Mucosa of stomach (tissue), 1 donor: ENCODE measurements around the gene TRIM77.
"Not testable (repeated sequence)": the region's sequence is repeated elsewhere in the genome, so short reads cannot be mapped to it uniquely, and the experiment has no call there.

Source experiments
- H3K27me3 ChIP-seq: one replicate; pipeline ENCODE4 v1.7.0; 2013; ENCODE audit warnings: mild to moderate bottlenecking, low read length; ENCODE audit not compliant: control insufficient read depth, insufficient read depth
- H3K36me3 ChIP-seq: one replicate; pipeline ENCODE4 v1.7.0; 2013; ENCODE audit warnings: low read length; ENCODE audit not compliant: control insufficient read depth, insufficient read depth
- H3K4me1 ChIP-seq: one replicate; pipeline ENCODE4 v1.7.0; 2013; ENCODE audit warnings: mild to moderate bottlenecking, low read length; ENCODE audit not compliant: control insufficient read depth, insufficient read depth
- H3K4me3 ChIP-seq: one replicate; pipeline ENCODE4 v1.7.0; 2013; ENCODE audit warnings: low read length
- H3K9ac ChIP-seq: one replicate; pipeline ENCODE4 v1.7.0; 2013; ENCODE audit warnings: mild to moderate bottlenecking, low read length, moderate library complexity
- H3K9me3 ChIP-seq: one replicate; pipeline ENCODE4 v1.7.0; 2013; ENCODE audit warnings: mild to moderate bottlenecking, low read length, moderate library complexity; ENCODE audit not compliant: control insufficient read depth
- donor health status: Pancreatic carcinoma.

TRIM77 gene

GRCh38 chr11:89736566-89736965 lies 26.5 kb downstream of the TRIM77 start:
- H3K4me3 ChIP-seq: no peak overlapping the region
- no peak overlapping the region for H3K9ac ChIP-seq
- no peaks in the 10 kb centered on the region for H3K4me1 ChIP-seq
- no peaks in the 10 kb centered on the region for H3K27me3 ChIP-seq
- no peaks in the 10 kb centered on the region for H3K36me3 ChIP-seq
- no peaks in the 10 kb centered on the region for H3K9me3 ChIP-seq

DNA sequence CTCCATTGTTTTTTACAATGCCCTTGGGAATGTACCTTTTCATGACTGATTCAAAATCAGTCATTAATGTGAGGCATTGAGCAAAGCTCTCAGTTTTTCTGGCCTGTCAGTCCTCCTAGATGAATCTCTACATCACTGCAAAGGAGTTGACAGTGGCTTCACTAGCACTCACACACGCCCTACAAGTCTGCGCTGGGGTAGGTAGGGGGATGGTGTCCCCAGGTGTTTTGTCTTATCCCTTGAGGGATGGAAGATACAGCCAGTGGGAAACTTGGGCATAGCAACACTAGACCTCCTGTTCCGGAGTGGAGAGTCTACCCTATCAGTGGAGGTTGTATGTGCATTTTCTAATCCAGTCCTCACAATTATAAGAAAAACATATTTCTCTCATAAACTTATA lies 27.0 kb downstream of the TRIM77 start:
- no peaks in the 10 kb centered on the region for H3K27me3 ChIP-seq
- no peaks in the 10 kb centered on the region for H3K36me3 ChIP-seq
- no peak overlapping the region for H3K4me3 ChIP-seq
- H3K9ac ChIP-seq: no peak overlapping the region
- H3K4me1 ChIP-seq: no peaks in the 10 kb centered on the region
- H3K9me3 ChIP-seq: no peaks in the 10 kb centered on the region

DNA sequence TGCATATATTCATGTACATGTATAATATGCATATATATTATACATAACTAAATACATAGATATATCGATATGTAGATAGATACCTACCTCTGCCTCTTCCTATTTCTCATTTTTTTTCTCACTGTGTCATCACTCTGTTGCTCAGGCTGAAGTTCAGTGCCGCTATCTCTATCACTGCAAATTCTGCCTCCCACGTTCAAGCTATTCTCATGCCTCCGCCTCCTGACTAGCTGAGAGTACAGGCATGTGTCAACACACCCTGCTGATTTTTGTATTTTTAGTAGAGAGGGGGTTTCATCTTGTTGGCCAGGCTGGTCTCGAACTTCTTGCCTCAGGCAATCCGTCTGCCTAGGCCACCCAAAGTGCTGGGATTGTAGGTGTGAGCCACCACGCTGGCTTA lies 31.3 kb downstream of the TRIM77 start:
- H3K4me3 ChIP-seq, H3K4me1 ChIP-seq, H3K9ac ChIP-seq, H3K9me3 ChIP-seq, H3K27me3 ChIP-seq, H3K36me3 ChIP-seq: not testable (repeated sequence)

DNA sequence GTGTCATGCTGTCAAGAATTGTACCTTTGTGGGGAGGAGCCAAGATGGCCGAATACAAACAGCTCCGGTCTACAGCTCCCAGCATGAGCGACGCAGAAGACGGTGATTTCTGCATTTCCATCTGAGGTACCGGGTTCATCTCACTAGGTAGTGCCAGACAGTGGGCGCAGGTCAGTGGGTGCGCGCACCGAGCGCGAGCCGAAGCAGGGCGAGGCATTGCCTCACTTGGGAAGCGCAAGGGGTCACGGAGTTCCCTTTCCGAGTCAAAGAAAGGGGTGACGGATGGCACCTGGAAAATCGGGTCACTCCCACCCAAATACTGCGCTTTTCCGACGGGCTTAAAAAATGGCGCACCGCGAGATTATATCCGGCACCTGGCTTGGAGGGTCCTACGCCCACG lies 34.1 kb downstream of the TRIM77 start:
- not testable (repeated sequence) for H3K4me3 ChIP-seq, H3K36me3 ChIP-seq, H3K9me3 ChIP-seq, H3K4me1 ChIP-seq, H3K9ac ChIP-seq, H3K27me3 ChIP-seq

DNA sequence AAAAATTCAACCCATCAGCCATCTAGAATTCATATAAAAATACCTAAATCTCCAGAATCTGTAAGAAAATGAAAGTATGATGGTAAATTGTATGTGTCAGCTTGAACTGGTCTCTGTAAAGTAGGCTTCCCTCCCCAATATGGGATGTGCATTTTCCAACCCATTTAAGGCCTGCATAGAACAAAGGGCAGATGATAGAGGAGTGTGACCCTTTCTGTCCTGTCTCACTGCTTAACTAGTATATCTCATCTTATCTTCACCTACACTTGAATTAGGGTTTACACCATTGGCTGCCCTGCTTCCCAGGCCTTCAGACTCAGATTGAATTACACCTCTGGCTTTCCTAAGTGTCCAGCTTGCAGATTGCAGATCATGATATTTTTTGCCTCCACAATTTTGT lies 40.7 kb downstream of the TRIM77 start:
- not testable (repeated sequence) for H3K36me3 ChIP-seq, H3K9me3 ChIP-seq, H3K4me3 ChIP-seq, H3K9ac ChIP-seq, H3K4me1 ChIP-seq, H3K27me3 ChIP-seq
